Skeletal muscle tissue (tissue), 4 donors: ENCODE data around the gene STOML2. TPM values are rescaled to one million over a fixed set of nuclear protein-coding genes. Genes with fewer than 3 reads are reported as not detected.

Experiments
- H3K27ac ChIP-seq: one replicate; pipeline ENCODE4 v1.7.0; 2013; ENCODE audit warnings: mild to moderate bottlenecking, low read depth, low read length, inconsistent platforms
- H3K27me3 ChIP-seq, 3 donors: one replicate each; pipeline ENCODE4 v1.7.0; 2013; ENCODE audit warnings: low read length in 3 of 3; ENCODE audit not compliant: control insufficient read depth in 3 of 3, insufficient read depth in 3 of 3
- H3K36me3 ChIP-seq, 3 donors: one replicate each; pipeline ENCODE4 v1.7.0; 2013; ENCODE audit warnings: low read length in 3 of 3; ENCODE audit not compliant: control insufficient read depth in 3 of 3, insufficient read depth in 3 of 3
- H3K4me1 ChIP-seq, 3 donors: one replicate each; pipeline ENCODE4 v1.7.0; 2013; ENCODE audit warnings: low read length in 3 of 3, mild to moderate bottlenecking in 3 of 3; ENCODE audit not compliant: control insufficient read depth in 3 of 3, insufficient read depth in 3 of 3
- H3K4me3 ChIP-seq, 3 donors: one replicate each; pipeline ENCODE4 v1.7.0; 2013; ENCODE audit warnings: low read length in 3 of 3
- H3K9ac ChIP-seq, 3 donors: one replicate each; pipeline ENCODE4 v1.7.0; 2013; ENCODE audit warnings: low read length in 3 of 3, mild to moderate bottlenecking in 3 of 3, moderate library complexity in 2 of 3, low read depth in 1 of 3
- H3K9me3 ChIP-seq, 3 donors: one replicate each; pipeline ENCODE4 v1.7.0; 2013; ENCODE audit warnings: low read length in 3 of 3; ENCODE audit not compliant: control insufficient read depth in 3 of 3
- total RNA-seq: library from RNA; depleted of rRNA; stranded (reverse); fragments of >200 nt; gene quantifications from one replicate; pipeline ENCODE4 v1.2.3, GENCODE V29; 2014
- donor health status: Osteomylitis.

Gene STOML2
- total RNA-seq, 1 donor from 2014 or later, result 93.9 TPM

- Histone ChIP-seq H3K9ac (peak overlapping the region in 1 of 3 donors; percentile 33), H3K36me3 (peaks cover 58 to 66% (median 61%) of the 10 kb centered on the region in 3 donors), H3K9me3 (no peaks in the 10 kb centered on the region), H3K4me1 (peaks cover 0 to 10% (median 6%) of the 10 kb centered on the region in 3 donors), H3K4me3 (no peak overlapping the region), H3K27me3 (no peaks in the 10 kb centered on the region), H3K27ac (no peak overlapping the region)
Observed at GRCh38 chr9:35091536-35091935, 11.4 kb downstream of the STOML2 start.

DNA sequence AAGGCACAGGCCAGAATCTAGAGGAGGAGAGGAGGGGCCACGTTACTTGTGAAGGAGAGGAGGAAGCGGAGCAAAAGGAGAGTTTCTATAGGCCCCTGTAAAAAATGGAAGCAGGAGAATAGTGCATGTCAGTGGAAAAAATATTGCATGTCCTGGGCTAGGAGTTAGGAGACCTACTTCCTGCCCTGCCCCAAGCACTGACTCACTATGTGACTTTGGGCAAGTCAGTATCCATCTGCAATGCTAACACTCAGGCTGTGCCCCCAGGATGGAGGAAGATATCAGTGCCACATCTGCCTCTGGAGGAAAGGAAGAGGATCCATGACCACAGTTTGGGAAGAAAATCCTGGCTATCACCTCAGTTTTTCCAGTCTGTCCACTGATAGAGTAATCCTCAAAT is 13.5 kb downstream of the STOML2 start:
- H3K4me3 ChIP-seq, result no peak overlapping the region
- no peak overlapping the region for H3K9ac ChIP-seq
- H3K4me1 ChIP-seq, result peaks cover 0 to 3% (median 0%) of the 10 kb centered on the region in 3 donors
- no peaks in the 10 kb centered on the region for H3K27me3 ChIP-seq
- no peak overlapping the region for H3K27ac ChIP-seq
- no peaks in the 10 kb centered on the region for H3K9me3 ChIP-seq
- peaks cover 58 to 66% (median 61%) of the 10 kb centered on the region in 3 donors for H3K36me3 ChIP-seq

- Histone ChIP-seq H3K36me3 (peaks cover 22 to 28% (median 28%) of the 10 kb centered on the region in 3 donors), H3K27ac (no peak overlapping the region), H3K4me1 (peaks cover 3 to 5% (median 4%) of the 10 kb centered on the region in 3 donors), H3K27me3 (no peaks in the 10 kb centered on the region), H3K9ac (no peak overlapping the region), H3K9me3 (no peaks in the 10 kb centered on the region), H3K4me3 (no peak overlapping the region)
Observed at GRCh38 chr9:35085078-35085477, 17.9 kb downstream of the STOML2 start.

DNA sequence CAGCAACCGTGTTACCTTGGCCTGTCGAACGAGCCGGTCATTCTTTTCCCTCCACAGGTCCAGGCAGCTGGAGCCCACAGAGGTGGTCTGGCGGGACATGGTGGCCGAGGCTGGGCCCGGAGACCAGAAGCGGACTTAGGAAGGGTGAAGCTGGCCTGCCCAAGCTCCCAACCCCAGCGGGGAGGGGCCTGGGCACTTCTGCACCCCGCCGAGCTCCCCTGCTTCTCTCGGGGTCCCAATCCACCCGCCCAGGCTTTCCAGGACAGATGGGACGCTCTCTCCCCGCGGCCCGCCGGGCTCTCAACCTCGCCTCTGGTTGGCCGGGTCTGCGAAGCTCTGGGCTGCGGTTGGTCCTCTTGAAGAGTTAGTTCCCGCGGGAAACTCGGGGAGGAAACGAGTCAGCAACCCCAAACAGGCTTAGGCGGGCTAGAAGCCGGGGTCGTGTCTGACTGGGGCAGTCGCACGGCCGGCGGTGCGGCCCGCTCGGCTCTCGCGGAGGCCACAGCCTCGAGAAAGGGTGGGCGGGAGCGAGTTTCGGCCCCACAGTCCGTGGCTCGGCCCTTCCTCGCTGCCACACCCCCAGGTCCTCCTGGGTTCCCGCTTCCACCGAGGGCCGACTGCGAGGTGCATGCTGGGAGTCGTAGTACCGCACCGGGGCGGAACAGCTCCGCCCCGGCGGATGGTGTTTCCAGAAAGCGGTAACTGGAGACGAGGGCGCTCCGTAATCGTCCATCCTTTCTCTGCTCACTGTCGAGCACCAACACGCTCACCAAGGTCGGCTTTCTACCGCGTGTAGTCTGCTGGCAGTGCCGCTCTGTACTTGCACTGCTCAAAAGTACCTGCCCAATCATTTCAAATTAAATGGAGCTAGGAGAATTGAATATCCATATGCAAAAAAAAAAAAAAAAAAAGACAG is 23.2 kb downstream of the STOML2 start, which contains the start of gene FANCG:
Gene FANCG (minus strand): TSS at position 517 of the 916 bp plus-strand sequence. CDS start 418 bp downstream, at position 99.
- peak within 1 kb of the TSS; percentile 86 to 94 (median 94) for H3K4me3 ChIP-seq
- no peaks in the 10 kb centered on the region for H3K27me3 ChIP-seq
- H3K9ac ChIP-seq, result peak within 1 kb of the TSS; percentile 59 to 87 (median 81)
- H3K36me3 ChIP-seq, result peaks cover 1 to 8% (median 2%) of the 10 kb centered on the region in 3 donors
- H3K27ac ChIP-seq, result peak within 1 kb of the TSS; percentile 62
- H3K9me3 ChIP-seq, result no peaks in the 10 kb centered on the region
- H3K4me1 ChIP-seq, result peaks cover 17 to 25% (median 19%) of the 10 kb centered on the region in 3 donors

GRCh38 chr9:35079041-35079425 is 23.9 kb downstream of the STOML2 start:
- no peaks in the 10 kb centered on the region for H3K9me3 ChIP-seq
- H3K4me1 ChIP-seq, result peaks cover 17 to 25% (median 19%) of the 10 kb centered on the region in 3 donors
- H3K27me3 ChIP-seq, result no peaks in the 10 kb centered on the region
- H3K27ac ChIP-seq, result peak overlapping the region; percentile 62
- peak overlapping the region; percentile 86 to 94 (median 94) for H3K4me3 ChIP-seq
- H3K9ac ChIP-seq, result peak overlapping the region; percentile 59 to 87 (median 81)
- peaks cover 2 to 8% (median 5%) of the 10 kb centered on the region in 3 donors for H3K36me3 ChIP-seq

GRCh38 chr9:35078066-35078465 is 24.9 kb downstream of the STOML2 start:
- peaks cover 19 to 25% (median 19%) of the 10 kb centered on the region in 3 donors for H3K4me1 ChIP-seq
- H3K9ac ChIP-seq, result peak overlapping the region in 2 of 3 donors; percentile 81 to 87
- H3K27ac ChIP-seq, result no peak overlapping the region
- H3K4me3 ChIP-seq, result no peak overlapping the region
- peaks cover 2 to 8% (median 5%) of the 10 kb centered on the region in 3 donors for H3K36me3 ChIP-seq
- no peaks in the 10 kb centered on the region for H3K27me3 ChIP-seq
- no peaks in the 10 kb centered on the region for H3K9me3 ChIP-seq

- Histone ChIP-seq H3K4me1 (peaks cover 22 to 29% (median 22%) of the 10 kb centered on the region in 3 donors), H3K27ac (no peak overlapping the region), H3K36me3 (peaks cover 2 to 8% (median 5%) of the 10 kb centered on the region in 3 donors), H3K9ac (no peak overlapping the region), H3K27me3 (no peaks in the 10 kb centered on the region), H3K4me3 (no peak overlapping the region), H3K9me3 (no peaks in the 10 kb centered on the region)
Observed at GRCh38 chr9:35076848-35077247, 26.1 kb downstream of the STOML2 start.

- H3K27ac ChIP-seq, result no peak overlapping the region
Observed at GRCh38 chr9:35075358-35075757, 27.6 kb downstream of the STOML2 start.

DNA sequence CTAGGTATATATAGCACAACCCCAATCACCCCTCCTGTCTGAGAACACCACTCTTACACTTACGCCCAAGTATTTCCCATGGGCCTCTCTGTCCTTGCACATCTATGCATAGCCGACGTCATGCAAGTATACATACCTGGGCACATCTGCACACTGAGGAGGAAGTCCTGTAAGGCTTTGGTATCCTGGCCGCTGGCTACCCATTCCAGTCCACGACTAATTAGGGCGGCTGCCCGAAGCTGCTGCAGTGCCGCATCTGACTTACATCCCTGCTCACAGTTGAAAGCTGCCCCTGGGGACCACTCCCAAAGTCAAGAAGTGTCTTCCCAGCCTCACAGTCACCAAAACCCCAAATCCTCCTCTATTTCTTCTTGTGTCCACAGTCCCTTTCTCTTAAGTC is 28.1 kb downstream of the STOML2 start:
- Histone ChIP-seq H3K9ac (no peak overlapping the region), H3K4me1 (peaks cover 28 to 35% (median 35%) of the 10 kb centered on the region in 3 donors), H3K9me3 (no peaks in the 10 kb centered on the region), H3K36me3 (peaks cover 2 to 8% (median 5%) of the 10 kb centered on the region in 3 donors), H3K4me3 (no peak overlapping the region), H3K27me3 (no peaks in the 10 kb centered on the region), H3K27ac (no peak overlapping the region)

More at GRCh38 chr9:35075358-35075757, 27.6 kb downstream of the STOML2 start:
- peaks cover 2 to 8% (median 5%) of the 10 kb centered on the region in 3 donors for H3K36me3 ChIP-seq
- H3K9me3 ChIP-seq, result no peaks in the 10 kb centered on the region
- peaks cover 26 to 34% (median 31%) of the 10 kb centered on the region in 3 donors for H3K4me1 ChIP-seq
- H3K4me3 ChIP-seq, result no peak overlapping the region
- H3K9ac ChIP-seq, result peak overlapping the region in 1 of 3 donors; percentile 25
- no peaks in the 10 kb centered on the region for H3K27me3 ChIP-seq

GRCh38 chr9:35074141-35074540 is 28.8 kb downstream of the STOML2 start:
- H3K9me3 ChIP-seq, result no peaks in the 10 kb centered on the region
- no peaks in the 10 kb centered on the region for H3K27me3 ChIP-seq
- H3K4me3 ChIP-seq, result no peak overlapping the region
- peaks cover 2 to 8% (median 5%) of the 10 kb centered on the region in 3 donors for H3K36me3 ChIP-seq
- no peak overlapping the region for H3K9ac ChIP-seq
- H3K4me1 ChIP-seq, result peaks cover 27 to 35% (median 34%) of the 10 kb centered on the region in 3 donors
- H3K27ac ChIP-seq, result no peak overlapping the region
